Left kidney (tissue), 2 donors: ENCODE measurements around the gene ARG2. TPM values are rescaled to one million over a fixed set of nuclear protein-coding genes. Genes with fewer than 3 reads are reported as not detected.
A peak's percentile ranks its signal among the peaks of the same experiment; 100 is the strongest.

Source experiments
- DNase-seq: peaks from one replicate; pipeline ENCODE4 v3.0.0-alpha.2; 2013
- polyA plus RNA-seq: library from polyadenylated mRNA; unstranded; fragments of 120-200 nt; gene quantifications from one replicate; pipeline ENCODE4 v1.2.1, GENCODE V29; 2013; ENCODE audit not compliant: insufficient read length

ARG2 gene
- polyA plus RNA-seq, 1 donor: 11.9 TPM

DNA sequence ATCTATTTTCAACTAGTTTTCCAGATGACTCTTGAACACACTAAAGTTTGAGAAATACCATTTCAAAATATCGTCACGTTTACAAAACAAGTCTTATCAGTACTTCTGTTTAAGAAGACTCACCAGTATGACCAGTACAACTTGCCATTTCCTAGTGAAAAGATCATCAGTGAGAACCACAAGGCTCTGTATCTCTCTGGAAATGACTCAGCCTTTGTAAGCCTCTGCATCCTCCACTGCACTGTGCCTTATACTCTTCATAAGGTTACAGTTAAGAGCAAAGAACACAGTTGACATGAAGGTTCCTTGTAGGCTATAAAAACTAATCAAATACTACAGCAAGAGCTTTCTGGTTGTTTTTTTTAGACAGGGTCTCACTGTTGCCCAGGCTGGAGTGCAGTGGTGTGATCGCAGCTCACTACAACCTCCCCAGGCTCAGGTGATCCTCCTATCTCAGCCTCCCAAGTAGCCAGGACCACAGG, 60.4 kb downstream of the ARG2 start:
- DNase-seq: no peak

DNA sequence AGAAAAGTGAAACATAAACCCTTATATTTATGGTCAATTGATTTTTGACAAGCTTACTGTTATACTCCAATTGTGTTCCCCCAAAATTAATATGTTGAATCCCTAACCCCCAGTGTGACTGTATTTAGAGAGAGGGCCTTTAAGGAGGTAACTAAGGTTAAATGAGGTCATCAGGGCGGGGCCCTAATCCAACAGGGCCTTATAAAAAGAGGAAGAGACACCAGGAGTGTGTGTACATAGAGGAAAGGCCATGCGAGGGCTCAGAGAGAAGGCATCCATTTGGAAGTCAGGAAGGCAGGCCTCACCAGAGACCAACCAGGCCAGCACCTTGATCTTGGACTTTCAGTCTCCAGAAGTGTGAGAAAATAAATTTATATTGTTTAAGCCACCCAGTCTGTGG, 61.2 kb downstream of the ARG2 start:
- no peak for DNase-seq

DNA sequence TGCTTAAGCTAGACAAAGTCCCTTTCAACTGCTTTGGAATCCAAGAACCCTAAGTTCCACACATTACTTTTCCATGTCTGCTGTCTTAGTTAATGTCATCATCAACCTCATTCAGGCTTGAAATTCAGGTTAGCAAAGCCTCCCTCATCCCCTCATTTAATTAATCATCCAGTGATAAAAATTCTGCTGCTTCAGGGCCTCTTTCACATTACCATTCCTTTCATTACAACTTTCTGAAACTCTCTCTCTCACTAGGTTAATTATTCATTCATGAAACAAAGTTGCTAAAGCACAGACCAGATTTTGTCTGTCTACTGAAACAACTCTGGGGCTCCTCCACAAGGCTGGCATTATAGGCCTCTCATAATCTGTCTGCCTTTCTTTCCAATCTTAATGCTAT, 64.1 kb downstream of the ARG2 start:
- no peak for DNase-seq

DNA sequence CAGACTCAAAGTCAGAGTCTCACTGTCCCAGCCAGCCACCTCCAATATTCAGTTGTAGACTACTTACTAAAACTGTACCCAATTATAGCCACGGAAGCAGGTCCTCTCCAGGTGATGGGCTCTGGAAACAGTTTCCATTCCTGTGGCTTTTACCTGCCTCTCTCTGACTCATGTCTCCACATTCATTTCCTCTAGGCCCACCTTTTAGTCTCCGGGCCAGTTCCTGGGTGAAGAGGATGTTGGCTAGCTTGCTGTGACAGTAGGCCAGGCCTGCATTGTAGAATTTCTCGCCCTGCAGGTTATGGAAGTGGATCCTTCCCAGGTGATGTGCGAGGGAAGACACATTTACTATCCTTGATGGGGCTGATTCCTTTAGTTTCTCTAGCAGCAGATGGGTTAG, 70.3 kb downstream of the ARG2 start:
- no peak for DNase-seq

DNA sequence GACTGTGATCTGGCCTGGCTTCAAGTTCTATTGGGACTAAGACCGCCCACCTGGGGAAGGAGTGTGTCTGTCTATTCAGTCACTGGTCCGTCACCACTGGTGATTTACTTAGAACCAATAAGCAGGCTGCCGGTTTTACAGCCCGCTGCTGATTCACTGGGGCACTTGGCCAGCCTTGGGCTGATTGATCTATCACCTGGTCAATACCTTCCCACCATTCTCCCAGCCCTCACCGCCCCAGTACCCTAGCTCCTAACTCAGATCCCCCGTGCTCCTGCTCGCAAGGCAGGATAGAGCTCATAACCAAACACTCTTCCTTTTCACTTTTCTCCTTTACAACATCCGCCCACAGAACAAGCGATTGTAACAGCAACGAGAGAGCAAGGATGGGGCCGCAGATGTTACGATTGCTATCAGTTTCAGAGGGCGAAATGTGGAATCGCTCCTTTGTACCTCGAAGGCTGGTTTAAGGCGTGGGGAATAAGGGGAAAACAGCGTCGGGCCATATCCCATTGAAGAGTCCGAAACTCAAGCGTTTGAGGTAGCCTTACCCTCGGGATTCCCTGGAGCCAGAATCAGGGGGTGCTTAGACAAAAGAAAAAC, 75.2 kb downstream of the ARG2 start:
- DNase-seq: peak; percentile 66

DNA sequence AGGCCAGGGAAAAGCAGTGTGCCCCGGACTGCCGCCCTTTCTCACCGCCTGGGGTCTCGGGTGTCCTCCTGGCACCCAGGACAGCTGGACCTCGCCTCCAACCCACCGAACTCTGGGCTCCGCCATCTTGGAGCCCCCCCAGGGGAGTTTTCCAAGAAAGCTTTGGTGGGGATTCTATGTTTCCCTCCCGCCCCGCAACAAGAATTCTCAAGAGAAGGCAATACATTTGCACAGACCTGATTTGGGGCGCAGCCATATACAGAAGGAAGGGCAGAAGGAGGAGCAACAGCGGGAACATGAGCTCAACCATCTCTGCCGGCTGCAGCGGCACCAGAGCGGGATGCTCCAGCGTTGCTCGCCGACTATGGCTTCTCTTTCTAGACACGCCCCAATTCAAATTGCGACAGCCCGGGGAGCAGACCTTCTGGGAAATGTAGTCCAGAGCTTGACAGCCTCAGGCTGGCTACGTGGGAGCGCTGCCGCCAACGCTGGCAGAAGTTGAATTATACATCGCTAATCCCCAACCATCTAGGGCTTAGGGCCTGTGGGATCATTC, 75.8 kb downstream of the ARG2 start, which contains the start of gene RDH11:
Gene RDH11, minus strand, starts transcription at position 371 of the 556 bp plus-strand sequence. Its CDS starts 61 bp downstream, at position 310.
- DNase-seq: peak; percentile 87

DNA sequence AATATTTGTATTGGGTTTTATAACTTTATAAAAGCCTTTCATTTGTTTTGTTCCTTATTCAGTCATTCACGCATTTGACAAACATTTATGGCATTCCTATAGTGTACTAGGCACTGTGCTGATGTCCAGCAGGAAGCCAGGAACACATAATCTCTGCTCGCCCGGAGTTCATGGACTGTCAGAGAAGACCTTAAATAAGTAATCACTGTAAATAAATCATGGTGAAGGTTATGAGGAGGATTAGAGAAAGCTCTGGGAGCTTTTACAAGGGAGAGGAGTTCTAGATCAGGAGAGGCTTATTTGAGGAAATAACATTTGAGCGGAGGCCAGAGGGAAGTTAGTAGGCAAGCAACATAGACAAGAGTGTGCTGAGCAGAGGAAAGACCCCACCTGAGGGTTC, 77.3 kb downstream of the ARG2 start:
- no peak for DNase-seq

DNA sequence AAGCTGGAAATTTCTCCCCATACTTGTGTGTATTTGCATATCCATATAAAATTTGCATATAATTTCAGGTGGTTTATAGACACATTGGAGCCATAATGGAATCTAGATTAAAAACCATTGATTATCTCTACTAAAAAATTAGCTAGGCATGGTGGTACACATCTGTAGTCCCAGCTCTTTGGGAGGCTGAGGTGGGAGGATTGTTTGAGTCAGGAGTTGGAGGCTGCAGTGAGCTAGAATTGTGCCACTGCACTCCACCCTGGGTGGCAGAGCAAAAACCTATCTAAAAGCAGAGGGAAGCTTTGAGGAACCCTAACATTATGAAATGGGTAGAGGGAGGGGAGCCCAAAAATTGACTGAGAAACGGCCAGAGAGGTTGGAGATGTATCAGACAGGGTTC, 78.5 kb downstream of the ARG2 start:
- no peak for DNase-seq

Other genes starting within 250 kb of the ARG2 start
- gene PLEK2, start 207.8 kb upstream of the ARG2 start, polyA plus RNA-seq: 1.2 TPM
- 2.6 TPM for gene TMEM229B, start 131.2 kb upstream of the ARG2 start, polyA plus RNA-seq
- 87.7 TPM for gene PLEKHH1, start 86.6 kb upstream of the ARG2 start, polyA plus RNA-seq
- 46.9 TPM for gene PIGH, start 19.7 kb upstream of the ARG2 start, polyA plus RNA-seq
- gene VTI1B, start 54.7 kb downstream of the ARG2 start, polyA plus RNA-seq: 117 TPM
- gene RDH11, start 75.8 kb downstream of the ARG2 start, polyA plus RNA-seq: 121 TPM
- 0.71 TPM for gene RDH12, start 82.0 kb downstream of the ARG2 start, polyA plus RNA-seq
- gene ZFYVE26, start 196.7 kb downstream of the ARG2 start, polyA plus RNA-seq: 21.1 TPM
- gene RAD51B, start 199.9 kb downstream of the ARG2 start, polyA plus RNA-seq: 13.3 TPM